Stimulated activated memory B cell treated with anti-CD40 and anti-IgM and Interleukin-4, amounts not matched to agents 10 μg/mL and 1 μg/mL and 100 μg/mL, for 72 hours (primary cell): Measurements from ENCODE around the gene CDH4.

Experiments
- ATAC-seq: fragments of 150-1000 bp; cut with Tn5 transposase; 2 replicates; pipeline ENCODE4 v1.10.0; 2021
- H3K27ac Mint-ChIP-seq: one replicate; pipeline ENCODE4 v1.8.0; 2022; ENCODE audit warnings: mild to moderate bottlenecking, mixed read lengths
- H3K27me3 Mint-ChIP-seq: one replicate; pipeline ENCODE4 v1.8.0; 2022; ENCODE audit warnings: mixed read lengths
- H3K36me3 Mint-ChIP-seq: one replicate; pipeline ENCODE4 v1.8.0; 2022; ENCODE audit warnings: mixed read lengths
- H3K4me1 Mint-ChIP-seq: one replicate; pipeline ENCODE4 v1.8.0; 2022; ENCODE audit warnings: mixed read lengths
- H3K4me3 Mint-ChIP-seq: one replicate; pipeline ENCODE4 v1.8.0; 2022; ENCODE audit warnings: mild to moderate bottlenecking, moderate library complexity, mixed read lengths
- H3K9me3 Mint-ChIP-seq: one replicate; pipeline ENCODE4 v1.8.0; 2022; ENCODE audit warnings: mixed read lengths

Gene CDH4

DNA sequence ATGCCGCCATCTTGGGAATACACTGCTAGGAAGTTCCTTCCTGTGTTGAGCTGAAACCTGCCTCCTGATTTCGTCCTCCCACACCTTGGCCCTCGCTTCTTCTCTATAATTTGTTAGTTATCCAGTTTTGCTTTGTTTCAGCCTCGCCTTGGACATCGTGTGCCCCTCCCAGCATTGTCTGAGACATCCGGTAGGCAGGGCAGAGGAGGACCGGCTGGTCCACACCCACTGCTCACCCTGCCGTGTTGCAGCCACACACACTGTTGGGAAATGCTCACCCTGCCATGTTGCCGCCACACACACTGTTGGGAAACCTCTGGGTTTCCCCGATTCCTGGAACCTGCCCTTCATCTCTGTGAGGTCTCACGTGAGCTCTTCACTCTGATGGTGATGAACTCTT is 105.1 kb downstream of the CDH4 start:
- H3K9me3 Mint-ChIP-seq, result peaks cover under 1% of the 10 kb centered on the region
- no peaks in the 10 kb centered on the region for H3K4me1 Mint-ChIP-seq
- ATAC-seq, result no peak
- no peaks in the 10 kb centered on the region for H3K27me3 Mint-ChIP-seq
- no peak overlapping the region for H3K4me3 Mint-ChIP-seq
- H3K36me3 Mint-ChIP-seq, result no peaks in the 10 kb centered on the region
- H3K27ac Mint-ChIP-seq, result no peak overlapping the region

- Mint-ChIP-seq H3K4me1 (no peaks in the 10 kb centered on the region), H3K27ac (no peak overlapping the region), H3K4me3 (no peak overlapping the region), H3K27me3 (no peaks in the 10 kb centered on the region), H3K9me3 (peaks cover 4% of the 10 kb centered on the region), H3K36me3 (no peaks in the 10 kb centered on the region)
- no peak for ATAC-seq
Observed at GRCh38 chr20:61359254-61359653, 107.2 kb downstream of the CDH4 start.

DNA sequence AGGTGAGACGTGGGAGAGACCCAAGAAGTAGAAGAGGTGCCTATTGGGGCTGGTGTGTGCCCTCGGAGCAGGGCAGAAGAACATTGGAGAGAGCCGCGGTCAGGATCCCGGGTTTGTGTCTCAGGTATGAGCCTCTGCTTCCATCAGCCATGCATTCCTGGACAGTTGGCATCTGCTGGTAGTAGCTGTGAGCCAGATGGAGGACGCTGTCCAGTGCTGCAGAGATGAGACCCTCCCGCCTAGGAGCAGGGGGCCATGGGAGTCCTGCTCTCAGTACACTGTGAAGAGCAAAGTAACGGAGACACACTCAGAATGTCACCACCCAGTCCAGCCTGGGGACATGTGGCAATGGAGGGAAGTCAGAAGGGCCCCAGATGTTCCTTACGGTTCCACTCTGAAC is 108.2 kb downstream of the CDH4 start:
- Mint-ChIP-seq H3K27ac (no peak overlapping the region), H3K36me3 (no peaks in the 10 kb centered on the region)

GRCh38 chr20:61360940-61361339 is 108.9 kb downstream of the CDH4 start:
- Mint-ChIP-seq H3K4me3 (no peak overlapping the region), H3K9me3 (peaks cover 6% of the 10 kb centered on the region), H3K27me3 (no peaks in the 10 kb centered on the region), H3K4me1 (no peaks in the 10 kb centered on the region), H3K36me3 (no peaks in the 10 kb centered on the region), H3K27ac (no peak overlapping the region)
- ATAC-seq, result no peak

More for the DNA sequence above, 108.2 kb downstream of the CDH4 start:
- H3K4me1 Mint-ChIP-seq, result no peaks in the 10 kb centered on the region
- H3K4me3 Mint-ChIP-seq, result no peak overlapping the region
- no peak for ATAC-seq
- no peaks in the 10 kb centered on the region for H3K27me3 Mint-ChIP-seq
- H3K9me3 Mint-ChIP-seq, result peaks cover 6% of the 10 kb centered on the region

- Mint-ChIP-seq H3K9me3 (peaks cover 6% of the 10 kb centered on the region), H3K4me1 (no peaks in the 10 kb centered on the region), H3K4me3 (no peak overlapping the region), H3K36me3 (no peaks in the 10 kb centered on the region), H3K27ac (no peak overlapping the region), H3K27me3 (no peaks in the 10 kb centered on the region)
- ATAC-seq, result no peak
Observed at GRCh38 chr20:61361501-61361900, 109.4 kb downstream of the CDH4 start.

- no peak for ATAC-seq
- Mint-ChIP-seq H3K27ac (no peak overlapping the region), H3K36me3 (no peaks in the 10 kb centered on the region), H3K4me1 (no peaks in the 10 kb centered on the region), H3K27me3 (no peaks in the 10 kb centered on the region), H3K4me3 (no peak overlapping the region), H3K9me3 (peaks cover 6% of the 10 kb centered on the region)
Observed at GRCh38 chr20:61364147-61364546, 112.1 kb downstream of the CDH4 start.

DNA sequence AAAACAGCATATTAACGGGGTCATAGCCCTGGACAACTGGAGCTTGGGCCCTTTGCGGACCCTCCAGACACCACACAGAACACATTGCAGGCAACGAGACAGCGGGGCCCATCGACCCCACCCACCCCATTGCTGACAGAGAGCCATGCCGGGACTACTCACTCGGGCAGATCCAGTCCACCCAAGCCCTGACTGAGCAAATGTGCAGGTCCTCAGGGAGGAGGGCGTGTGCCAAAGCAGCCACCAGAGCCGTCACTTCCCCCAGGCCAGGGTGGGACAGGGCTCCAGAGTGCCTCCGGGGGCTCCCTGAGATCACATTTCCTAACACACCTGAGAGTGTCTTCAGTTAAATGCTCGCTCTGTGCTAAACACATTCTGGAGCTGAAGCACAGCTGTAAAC is 114.9 kb downstream of the CDH4 start:
- no peak overlapping the region for H3K27ac Mint-ChIP-seq
- H3K4me3 Mint-ChIP-seq, result no peak overlapping the region
- H3K9me3 Mint-ChIP-seq, result peaks cover 6% of the 10 kb centered on the region
- no peaks in the 10 kb centered on the region for H3K27me3 Mint-ChIP-seq
- H3K36me3 Mint-ChIP-seq, result no peaks in the 10 kb centered on the region
- ATAC-seq, result no peak
- H3K4me1 Mint-ChIP-seq, result no peaks in the 10 kb centered on the region

GRCh38 chr20:61369731-61370520 is 117.9 kb downstream of the CDH4 start:
- H3K27ac Mint-ChIP-seq, result no peak overlapping the region
- no peaks in the 10 kb centered on the region for H3K27me3 Mint-ChIP-seq
- peaks cover 2% of the 10 kb centered on the region for H3K9me3 Mint-ChIP-seq
- H3K4me3 Mint-ChIP-seq, result no peak overlapping the region
- no peaks in the 10 kb centered on the region for H3K36me3 Mint-ChIP-seq
- peak; percentile 28 for ATAC-seq
- no peaks in the 10 kb centered on the region for H3K4me1 Mint-ChIP-seq

DNA sequence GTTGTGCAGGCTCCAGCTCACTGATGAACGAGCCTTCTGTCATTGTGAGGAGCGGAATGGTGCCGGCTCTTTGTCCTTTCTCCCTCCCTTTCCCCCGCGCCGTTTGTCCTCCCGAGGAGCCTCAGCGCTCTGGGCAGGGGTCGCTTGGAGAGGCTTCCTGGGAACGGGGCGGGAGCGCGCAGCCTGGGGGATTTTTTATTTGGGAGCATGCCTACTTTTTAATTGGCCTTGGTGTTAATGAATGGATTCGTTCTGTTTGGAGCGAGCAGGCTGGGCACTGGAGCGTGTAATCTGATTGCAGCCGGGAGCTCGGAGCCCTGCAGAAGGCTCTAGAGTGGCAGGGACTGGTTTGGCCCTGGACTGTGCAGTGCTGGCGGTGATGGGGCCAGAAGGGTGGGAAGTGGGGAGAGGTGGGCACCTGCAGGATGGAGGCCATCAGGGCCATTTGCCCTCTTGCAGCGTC is 118.8 kb downstream of the CDH4 start:
- Mint-ChIP-seq H3K4me1 (no peaks in the 10 kb centered on the region), H3K27me3 (no peaks in the 10 kb centered on the region), H3K27ac (no peak overlapping the region), H3K9me3 (no peaks in the 10 kb centered on the region), H3K36me3 (no peaks in the 10 kb centered on the region), H3K4me3 (no peak overlapping the region)
- no peak for ATAC-seq

GRCh38 chr20:61371501-61372136 is 119.6 kb downstream of the CDH4 start:
- H3K4me1 Mint-ChIP-seq, result no peaks in the 10 kb centered on the region
- no peaks in the 10 kb centered on the region for H3K9me3 Mint-ChIP-seq
- no peaks in the 10 kb centered on the region for H3K27me3 Mint-ChIP-seq
- H3K27ac Mint-ChIP-seq, result no peak overlapping the region
- no peak overlapping the region for H3K4me3 Mint-ChIP-seq
- ATAC-seq, result no peak
- H3K36me3 Mint-ChIP-seq, result no peaks in the 10 kb centered on the region

DNA sequence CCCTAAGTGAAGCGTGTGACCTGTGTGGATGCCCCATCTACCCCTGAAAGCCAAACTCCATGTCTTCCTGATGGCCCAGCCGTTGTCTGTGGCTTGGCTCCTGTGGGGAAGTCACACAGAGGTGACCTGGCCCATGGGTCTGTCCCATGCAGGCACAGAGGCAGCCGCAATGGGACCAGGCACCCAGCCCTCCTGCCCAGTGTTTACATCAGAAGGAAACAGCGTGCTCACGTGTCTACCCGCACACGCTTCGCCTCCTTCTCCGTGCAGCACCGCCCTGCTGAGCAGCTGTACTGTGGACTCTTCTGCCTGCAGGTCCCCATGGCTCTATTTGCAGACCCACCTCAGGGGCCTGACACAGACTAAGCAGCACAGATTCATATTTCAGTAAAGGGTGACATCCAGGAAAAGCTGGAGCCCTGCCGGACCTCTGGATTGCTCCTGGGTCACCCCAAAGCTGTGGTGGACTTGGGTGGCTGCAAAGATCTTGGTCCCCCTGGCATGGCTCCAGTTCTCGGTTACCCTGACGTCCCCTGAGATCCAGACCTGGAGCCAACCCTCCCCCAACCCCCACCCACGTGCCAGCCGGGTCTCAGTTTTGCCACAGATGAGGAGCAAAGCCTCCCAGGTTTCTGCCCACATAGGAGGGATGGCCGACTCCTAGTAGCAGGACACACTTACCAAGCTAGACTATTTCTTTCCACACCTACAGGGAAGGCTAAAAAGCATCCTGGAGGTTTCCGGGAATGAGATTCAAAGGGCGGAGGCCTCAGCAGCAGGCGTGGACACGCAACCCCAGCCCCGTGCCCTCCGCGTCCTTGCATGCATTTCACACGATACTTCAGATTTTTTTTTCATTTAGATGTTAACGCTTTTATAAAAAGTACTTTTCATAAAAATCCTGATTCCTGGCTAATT is 120.3 kb downstream of the CDH4 start:
- Mint-ChIP-seq H3K27ac (no peak overlapping the region), H3K4me3 (no peak overlapping the region), H3K27me3 (no peaks in the 10 kb centered on the region), H3K9me3 (no peaks in the 10 kb centered on the region), H3K4me1 (no peaks in the 10 kb centered on the region), H3K36me3 (no peaks in the 10 kb centered on the region)
- ATAC-seq, result no peak

DNA sequence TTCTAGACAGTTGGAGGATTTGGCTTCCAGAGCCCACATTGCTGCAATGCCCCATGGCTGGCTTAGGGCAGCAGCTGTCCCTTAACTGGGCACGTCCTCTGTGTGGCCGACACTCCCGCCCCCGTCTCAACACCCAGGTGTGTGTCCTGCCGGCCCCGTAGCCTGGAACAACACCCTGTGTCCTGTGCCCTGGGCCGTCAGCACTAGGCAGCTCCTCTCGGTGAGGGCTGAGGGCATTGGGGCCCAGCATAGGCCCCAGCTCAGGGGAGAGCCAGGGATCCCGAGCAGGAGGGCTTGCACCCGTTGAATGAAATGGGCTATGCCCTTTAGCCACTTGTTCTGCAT is 121.0 kb downstream of the CDH4 start:
- H3K4me3 Mint-ChIP-seq, result no peak overlapping the region
- no peak overlapping the region for H3K27ac Mint-ChIP-seq
- H3K27me3 Mint-ChIP-seq, result no peaks in the 10 kb centered on the region
- H3K9me3 Mint-ChIP-seq, result no peaks in the 10 kb centered on the region
- H3K4me1 Mint-ChIP-seq, result no peaks in the 10 kb centered on the region
- no peaks in the 10 kb centered on the region for H3K36me3 Mint-ChIP-seq
- ATAC-seq, result no peak

- no peaks in the 10 kb centered on the region for H3K27me3 Mint-ChIP-seq
- no peaks in the 10 kb centered on the region for H3K4me1 Mint-ChIP-seq
- no peak overlapping the region for H3K27ac Mint-ChIP-seq
- no peak for ATAC-seq
- H3K9me3 Mint-ChIP-seq, result no peaks in the 10 kb centered on the region
- H3K36me3 Mint-ChIP-seq, result no peaks in the 10 kb centered on the region
- H3K4me3 Mint-ChIP-seq, result no peak overlapping the region
Observed at GRCh38 chr20:61373956-61374545, 122.0 kb downstream of the CDH4 start.

GRCh38 chr20:61376541-61377240 is 124.6 kb downstream of the CDH4 start:
- no peaks in the 10 kb centered on the region for H3K9me3 Mint-ChIP-seq

More at GRCh38 chr20:61376541-61377240, 124.6 kb downstream of the CDH4 start:
- no peak for ATAC-seq
- Mint-ChIP-seq H3K36me3 (no peaks in the 10 kb centered on the region), H3K27ac (no peak overlapping the region), H3K4me1 (no peaks in the 10 kb centered on the region), H3K4me3 (no peak overlapping the region), H3K27me3 (no peaks in the 10 kb centered on the region)
